Measurements from ENCODE around the gene THRB. TPM values are rescaled to one million over a fixed set of nuclear protein-coding genes. Genes with fewer than 3 reads are reported as not detected.

The THRB gene
- total RNA-seq, 1 donor from 2014 or later: 32.8 TPM

- intact Hi-C loops (cut with micrococcal nuclease): no loop called here
- H3K4me1 ChIP-seq: peaks cover 22% of the 10 kb centered on the region
- H3K36me3 ChIP-seq: peaks cover 14% of the 10 kb centered on the region
- no peaks in the 10 kb centered on the region for H3K9me3 ChIP-seq (replicated peaks)
- peak overlapping the region; percentile 27 for H3K27ac ChIP-seq (replicated peaks)
- no peak overlapping the region for H3K4me3 ChIP-seq
- TF ChIP-seq, protein P1, sequence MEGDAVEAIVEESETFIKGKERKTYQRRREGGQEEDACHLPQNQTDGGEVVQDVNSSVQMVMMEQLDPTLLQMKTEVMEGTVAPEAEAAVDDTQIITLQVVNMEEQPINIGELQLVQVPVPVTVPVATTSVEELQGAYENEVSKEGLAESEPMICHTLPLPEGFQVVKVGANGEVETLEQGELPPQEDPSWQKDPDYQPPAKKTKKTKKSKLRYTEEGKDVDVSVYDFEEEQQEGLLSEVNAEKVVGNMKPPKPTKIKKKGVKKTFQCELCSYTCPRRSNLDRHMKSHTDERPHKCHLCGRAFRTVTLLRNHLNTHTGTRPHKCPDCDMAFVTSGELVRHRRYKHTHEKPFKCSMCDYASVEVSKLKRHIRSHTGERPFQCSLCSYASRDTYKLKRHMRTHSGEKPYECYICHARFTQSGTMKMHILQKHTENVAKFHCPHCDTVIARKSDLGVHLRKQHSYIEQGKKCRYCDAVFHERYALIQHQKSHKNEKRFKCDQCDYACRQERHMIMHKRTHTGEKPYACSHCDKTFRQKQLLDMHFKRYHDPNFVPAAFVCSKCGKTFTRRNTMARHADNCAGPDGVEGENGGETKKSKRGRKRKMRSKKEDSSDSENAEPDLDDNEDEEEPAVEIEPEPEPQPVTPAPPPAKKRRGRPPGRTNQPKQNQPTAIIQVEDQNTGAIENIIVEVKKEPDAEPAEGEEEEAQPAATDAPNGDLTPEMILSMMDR (IDR thresholded peaks at IDR 0.05; ENCODE audit: borderline replicate concordance): no peak
- no peak for DNase-seq
- H3K27me3 ChIP-seq (ENCODE audit: low read depth): no peaks in the 10 kb centered on the region
Observed at GRCh38 chr3:24128199-24129005, 366.2 kb downstream of the THRB start.

DNA sequence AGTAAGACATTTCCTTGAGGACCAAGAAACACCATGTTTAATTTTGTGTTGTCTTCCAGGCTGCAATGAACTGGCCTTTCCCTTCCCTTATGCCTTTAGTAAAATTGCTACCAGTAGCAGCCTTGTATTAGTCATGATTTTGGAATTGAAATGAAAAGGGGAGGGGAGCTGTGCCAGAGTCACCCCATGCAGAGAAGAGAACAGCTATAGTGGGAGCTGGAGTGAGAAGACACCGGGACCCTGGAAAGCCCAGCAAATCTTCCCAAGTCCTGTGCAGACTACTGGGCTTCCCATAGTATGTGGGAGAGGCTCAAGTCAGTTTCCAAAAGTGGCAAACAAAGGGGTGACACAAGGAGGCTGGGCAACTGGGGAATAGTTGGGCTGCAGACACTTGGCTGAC lies 371.1 kb downstream of the THRB start:
- peaks cover 8% of the 10 kb centered on the region for H3K36me3 ChIP-seq
- no peak overlapping the region for H3K4me3 ChIP-seq
- TF ChIP-seq, protein P1 (IDR thresholded peaks at IDR 0.05; ENCODE audit: borderline replicate concordance): no peak
- no peaks in the 10 kb centered on the region for H3K27me3 ChIP-seq (ENCODE audit: low read depth)
- intact Hi-C loops (cut with micrococcal nuclease): no loop called here
- H3K4me1 ChIP-seq: peaks cover 10% of the 10 kb centered on the region
- H3K27ac ChIP-seq (replicated peaks): no peak overlapping the region
- no peak for DNase-seq
- no peaks in the 10 kb centered on the region for H3K9me3 ChIP-seq (replicated peaks)

- no peak for DNase-seq
- Histone ChIP-seq H3K36me3 (no peaks in the 10 kb centered on the region), H3K4me3 (no peak overlapping the region), H3K9me3 (replicated peaks) (no peaks in the 10 kb centered on the region), H3K4me1 (no peaks in the 10 kb centered on the region), H3K27me3 (ENCODE audit: low read depth) (no peaks in the 10 kb centered on the region), H3K27ac (replicated peaks) (no peak overlapping the region)
- TF ChIP-seq, protein P1 (IDR thresholded peaks at IDR 0.05; ENCODE audit: borderline replicate concordance): no peak
- intact Hi-C loops (cut with micrococcal nuclease): no loop called here
Observed at GRCh38 chr3:24120434-24120833, 374.2 kb downstream of the THRB start.

GRCh38 chr3:24119321-24119751 lies 375.3 kb downstream of the THRB start:
- Histone ChIP-seq H3K4me1 (no peaks in the 10 kb centered on the region), H3K4me3 (no peak overlapping the region), H3K27me3 (ENCODE audit: low read depth) (no peaks in the 10 kb centered on the region), H3K9me3 (replicated peaks) (no peaks in the 10 kb centered on the region), H3K27ac (replicated peaks) (no peak overlapping the region), H3K36me3 (no peaks in the 10 kb centered on the region)
- TF ChIP-seq, protein P1 (IDR thresholded peaks at IDR 0.05; ENCODE audit: borderline replicate concordance): no peak
- intact Hi-C loops (cut with micrococcal nuclease): no loop called here
- no peak for DNase-seq

- H3K36me3 ChIP-seq: no peaks in the 10 kb centered on the region
- intact Hi-C loops (cut with micrococcal nuclease): no loop called here
- DNase-seq: no peak
- no peaks in the 10 kb centered on the region for H3K9me3 ChIP-seq (replicated peaks)
- H3K27me3 ChIP-seq (ENCODE audit: low read depth): no peaks in the 10 kb centered on the region
- no peak overlapping the region for H3K4me3 ChIP-seq
- H3K27ac ChIP-seq (replicated peaks): no peak overlapping the region
- TF ChIP-seq, protein P1 (IDR thresholded peaks at IDR 0.05; ENCODE audit: borderline replicate concordance): no peak
- no peaks in the 10 kb centered on the region for H3K4me1 ChIP-seq
Observed at GRCh38 chr3:24117508-24117907, 377.1 kb downstream of the THRB start.
